Erythroblast (primary cell): ENCODE results near the gene FZD10.

Source experiments
- DNase-seq, 2 experiments: peaks; one replicate each; lab custom pipeline; 2025; lab: John Stamatoyannopoulos, UW
- GATA1 ChIP-seq: IDR thresholded peaks from 2 replicates; pipeline ENCODE4 v1.6.1; 2011; ENCODE audit warnings: low read depth, mild to moderate bottlenecking, control low read depth, low read length, moderate library complexity
- POLR2A ChIP-seq: IDR thresholded peaks from 2 replicates; pipeline ENCODE4 v1.6.1; 2011; ENCODE audit warnings: mild to moderate bottlenecking, low read length

Gene FZD10

GRCh38 chr12:130164936-130165335 is 2.7 kb downstream of the FZD10 start:
- no peak for DNase-seq
- TF ChIP-seq POLR2A = no peak
- TF ChIP-seq GATA1 = no peak

- no peak for TF ChIP-seq POLR2A
- TF ChIP-seq GATA1 = no peak
- no peak for DNase-seq
These were observed 4.0 kb downstream of the FZD10 start for GRCh38 chr12:130166306-130166705.

- TF ChIP-seq POLR2A (no peak), GATA1 (no peak)
- DNase-seq = no peak
These were observed 5.3 kb downstream of the FZD10 start for GRCh38 chr12:130167537-130167936.

GRCh38 chr12:130169256-130169655 is 7.0 kb downstream of the FZD10 start:
- TF ChIP-seq POLR2A (no peak), GATA1 (no peak)
- no peak for DNase-seq

- DNase-seq = no peak
- no peak for TF ChIP-seq POLR2A
- TF ChIP-seq GATA1 = no peak
These were observed 7.7 kb downstream of the FZD10 start for GRCh38 chr12:130169924-130170323.

- no peak for DNase-seq
These were observed 8.3 kb downstream of the FZD10 start for GRCh38 chr12:130170611-130171010.

GRCh38 chr12:130177635-130178242 is 15.5 kb downstream of the FZD10 start:
- TF ChIP-seq POLR2A (no peak), GATA1 (no peak)

More at GRCh38 chr12:130170611-130171010, 8.3 kb downstream of the FZD10 start:
- TF ChIP-seq POLR2A (no peak), GATA1 (no peak)

GRCh38 chr12:130178282-130178681 is 16.0 kb downstream of the FZD10 start:
- DNase-seq = no peak
- TF ChIP-seq POLR2A (no peak), GATA1 (no peak)

More at GRCh38 chr12:130177635-130178242, 15.5 kb downstream of the FZD10 start:
- no peak for DNase-seq

- DNase-seq = no peak
- no peak for TF ChIP-seq POLR2A
These were observed 16.9 kb downstream of the FZD10 start for GRCh38 chr12:130179191-130179590.

- no peak for DNase-seq
- TF ChIP-seq POLR2A (no peak), GATA1 (no peak)
These were observed 17.4 kb downstream of the FZD10 start for GRCh38 chr12:130179621-130180020.

GRCh38 chr12:130181211-130181610 is 18.9 kb downstream of the FZD10 start:
- no peak for DNase-seq
- TF ChIP-seq POLR2A = no peak
- TF ChIP-seq GATA1 = no peak

GRCh38 chr12:130183585-130184370 is 21.5 kb downstream of the FZD10 start:
- TF ChIP-seq GATA1 (no peak), POLR2A (no peak)

GRCh38 chr12:130184404-130185090 is 22.3 kb downstream of the FZD10 start:
- no peak for DNase-seq
- TF ChIP-seq POLR2A (no peak), GATA1 (no peak)

More at GRCh38 chr12:130183585-130184370, 21.5 kb downstream of the FZD10 start:
- DNase-seq = no peak
